ENCODE data around the gene B3GNT4.

GRCh38 chr12:122192441-122192840 lies 11.1 kb upstream of the B3GNT4 start:
- TF ChIP-seq POLR2AphosphoS5 (IDR thresholded peaks at IDR 0.05; ENCODE audit: borderline replicate concordance, low read depth, low read length) (no peak), EZH2 (IDR thresholded peaks at IDR 0.05) (no peak)
